GM23338 (cell line): ENCODE data around the gene ARL15. TPM values are rescaled to one million over a fixed set of nuclear protein-coding genes. Genes with fewer than 3 reads are reported as not detected.

Experiments used
- ATAC-seq: fragments of 200-7000 bp; cut with Tn5 transposase; 3 replicates; pipeline ENCODE4 v1.9.1; 2020
- DNase-seq: peaks from one replicate; pipeline ENCODE4 v3.0.0-alpha.2; 2015; ENCODE audit warnings: low spot score
- H2AFZ ChIP-seq: fragments of 200-600 bp; sonication (generic); 2 replicates; pipeline ENCODE4 v1.8.0; 2016; ENCODE audit warnings: antibody characterized with exemption, mild to moderate bottlenecking, moderate library complexity
- H3F3A ChIP-seq: fragments of 200-600 bp; sonication (generic); replicated peaks from 2 replicates; pipeline ENCODE4 v1.8.0; 2017; ENCODE audit warnings: antibody characterized with exemption, mixed run types, low read depth
- H3K27ac ChIP-seq: fragments of 200-600 bp; sonication (generic); 2 replicates; pipeline ENCODE4 v1.6.1; 2016; ENCODE audit warnings: low read depth
- H3K27me3 ChIP-seq: fragments of 200-600 bp; sonication (generic); 2 replicates; pipeline ENCODE4 v1.8.0; 2016; ENCODE audit warnings: mild to moderate bottlenecking, mixed run types, moderate library complexity; ENCODE audit not compliant: insufficient read depth
- H3K36me3 ChIP-seq: fragments of 200-600 bp; sonication (generic); 2 replicates; pipeline ENCODE4 v1.8.0; 2016; ENCODE audit warnings: mild to moderate bottlenecking; ENCODE audit not compliant: insufficient read depth
- H3K4me1 ChIP-seq: fragments of 200-600 bp; sonication (generic); 2 replicates; pipeline ENCODE4 v1.8.0; 2016; ENCODE audit warnings: mild to moderate bottlenecking, moderate library complexity; ENCODE audit not compliant: insufficient read depth
- H3K4me2 ChIP-seq: fragments of 200-600 bp; sonication (generic); 2 replicates; pipeline ENCODE4 v1.7.1; 2017; ENCODE audit warnings: mixed run types
- H3K4me3 ChIP-seq: fragments of 200-600 bp; sonication (generic); 2 replicates; pipeline ENCODE4 v1.6.1; 2016; ENCODE audit warnings: mixed run types
- H3K79me2 ChIP-seq: fragments of 200-600 bp; sonication (generic); replicated peaks from 2 replicates; pipeline ENCODE4 v1.8.0; 2017; ENCODE audit warnings: mild to moderate bottlenecking; ENCODE audit not compliant: insufficient read depth
- H3K9me2 ChIP-seq: fragments of 200-600 bp; sonication (generic); 2 replicates; pipeline ENCODE4 v1.8.0; 2017; ENCODE audit not compliant: insufficient read depth
- H4K20me1 ChIP-seq: fragments of 200-600 bp; sonication (generic); replicated peaks from 2 replicates; pipeline ENCODE4 v1.8.0; 2017; ENCODE audit warnings: mild to moderate bottlenecking; ENCODE audit not compliant: insufficient read depth
- H3K27ac Mint-ChIP-seq: 2 replicates; pipeline ENCODE4 v1.8.0; 2020; ENCODE audit warnings: inconsistent platforms, mild to moderate bottlenecking, moderate library complexity, mixed read lengths
- H3K27me3 Mint-ChIP-seq: 3 replicates; pipeline ENCODE4 v1.8.0; 2022; ENCODE audit warnings: low read depth, mild to moderate bottlenecking, moderate library complexity, mixed read lengths, inconsistent platforms; ENCODE audit not compliant: insufficient read depth, poor library complexity
- H3K36me3 Mint-ChIP-seq: 3 replicates; pipeline ENCODE4 v1.8.0; 2021; ENCODE audit warnings: low read depth, mild to moderate bottlenecking, inconsistent platforms, moderate library complexity, mixed read lengths
- H3K4me1 Mint-ChIP-seq: 3 replicates; pipeline ENCODE4 v1.8.0; 2020; ENCODE audit warnings: mild to moderate bottlenecking, inconsistent platforms, mixed read lengths
- H3K4me3 Mint-ChIP-seq: 3 replicates; pipeline ENCODE4 v1.8.0; 2021; ENCODE audit warnings: moderate library complexity, mild to moderate bottlenecking, inconsistent platforms, mixed read lengths
- H3K9me3 Mint-ChIP-seq: 3 replicates; pipeline ENCODE4 v1.8.0; 2020; ENCODE audit warnings: moderate library complexity, mild to moderate bottlenecking, inconsistent platforms, mixed read lengths
- CREB1 ChIP-seq: fragments of 250-450 bp; sonication (Bioruptor Pico); IDR thresholded peaks from 2 replicates; pipeline ENCODE4 v1.5.0; 2020; ENCODE audit warnings: low read depth, mild to moderate bottlenecking, moderate library complexity
- EZH2 ChIP-seq: fragments of 200-600 bp; sonication (generic); IDR thresholded peaks from one replicate; pipeline ENCODE4 v1.8.0; 2017; ENCODE audit warnings: antibody characterized with exemption, mild to moderate bottlenecking, low read depth; ENCODE audit not compliant: unreplicated experiment
- JUNB ChIP-seq: IDR thresholded peaks from one replicate; pipeline ENCODE4 v1.6.1; 2016; ENCODE audit warnings: antibody characterized with exemption; ENCODE audit not compliant: unreplicated experiment
- NANOG ChIP-seq: IDR thresholded peaks from 2 replicates; pipeline ENCODE4 v1.6.1; 2016; ENCODE audit warnings: antibody characterized with exemption, borderline replicate concordance
- STAT1 ChIP-seq: IDR thresholded peaks from one replicate; pipeline ENCODE4 v1.6.1; 2016; ENCODE audit warnings: antibody characterized with exemption; ENCODE audit not compliant: unreplicated experiment
- ZNF114 ChIP-seq: fragments of 250-450 bp; sonication (Bioruptor Pico); IDR thresholded peaks from 2 replicates; pipeline ENCODE4 v1.5.0; 2020; ENCODE audit warnings: mild to moderate bottlenecking, moderate library complexity
- polyA plus RNA-seq: library from polyadenylated mRNA; unstranded; fragments of >200 nt; fragmentation: Nextera tagmentation; extraction: Ambion mirVana; gene quantifications from 2 replicates; pipeline ENCODE4 v1.2.1, GENCODE V29; 2016
- total RNA-seq: library from RNA; depleted of rRNA; stranded (reverse); fragments of >200 nt; shearing (Covaris generic); gene quantifications from 2 replicates; pipeline ENCODE4 v1.2.3, GENCODE V29; 2014
- TF ChIP-seq, protein P1 (sequence below), 2 experiments: fragments of 200-600 bp in 1 of 2; sonication (generic) in 1 of 2; conservative IDR thresholded peaks; 2 replicates each; pipeline versions ENCODE4 v1.5.1 to v1.6.1; 2016 to 2017; ENCODE audit warnings: antibody characterized with exemption in 2 of 2, low read depth in 2 of 2, mild to moderate bottlenecking in 2 of 2, moderate library complexity in 1 of 2
- TF ChIP-seq, protein P2 (sequence below): IDR thresholded peaks from 2 replicates; pipeline ENCODE4 v1.6.1; 2016; ENCODE audit warnings: antibody characterized with exemption
- TF ChIP-seq, protein P3 (sequence below): IDR thresholded peaks from one replicate; pipeline ENCODE4 v1.6.1; 2018; ENCODE audit warnings: antibody characterized with exemption; ENCODE audit not compliant: unreplicated experiment
- TF ChIP-seq, protein P4 (sequence below): fragments of 250-450 bp; sonication (Bioruptor Pico); IDR thresholded peaks from 2 replicates; pipeline ENCODE4 v1.5.0; 2020; ENCODE audit warnings: mild to moderate bottlenecking, moderate library complexity

The ARL15 gene
- total and polyA plus RNA-seq, 2 experiments from 2014 or later: 13.0 to 54.0 TPM

DNA sequence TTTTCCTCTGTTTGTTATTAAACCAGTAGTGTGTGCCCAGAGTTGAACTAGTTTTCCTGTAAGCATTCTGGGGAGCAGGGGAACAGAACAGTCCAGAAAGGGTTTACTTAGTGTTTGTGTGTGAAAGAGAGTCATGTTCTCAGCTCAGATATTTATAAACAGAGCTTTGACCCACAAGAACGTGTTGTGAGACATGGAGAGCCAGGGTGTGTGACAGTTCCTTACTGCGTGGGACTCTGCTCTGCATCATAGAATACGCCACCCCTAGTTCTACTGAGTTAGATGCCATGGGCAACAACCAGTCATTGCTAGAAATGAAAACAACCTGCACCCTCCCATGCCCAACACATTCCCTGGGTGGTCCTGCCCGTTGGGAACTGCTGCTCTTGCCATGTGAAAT lies 419.2 kb downstream of the ARL15 start:
- Histone ChIP-seq H3K27me3 (no peaks in the 10 kb centered on the region), H3K27ac (no peak overlapping the region), H3K4me2 (no peak overlapping the region), H3K4me1 (0 out of 2 replicates have a peak, but pooled peaks cover 5% of the 10 kb centered on the region), H3K79me2 (no peaks in the 10 kb centered on the region), H4K20me1 (no peaks in the 10 kb centered on the region), H3K4me3 (no peak overlapping the region), H2AFZ (no peak overlapping the region), H3K36me3 (no peaks in the 10 kb centered on the region), H3K9me2 (no peaks in the 10 kb centered on the region), H3F3A (no peaks in the 10 kb centered on the region)
- Mint-ChIP-seq H3K9me3 (no peaks in the 10 kb centered on the region), H3K36me3 (no peaks in the 10 kb centered on the region), H3K27ac (no peak overlapping the region), H3K4me3 (no peak overlapping the region), H3K4me1 (peaks cover 18% of the 10 kb centered on the region), H3K27me3 (no peaks in the 10 kb centered on the region)
- TF ChIP-seq CREB1 (no peak), NANOG (no peak), JUNB (no peak), ZNF114 (CRISPR knock-in tag) (no peak), STAT1 (no peak), EZH2 (no peak)
- TF ChIP-seq, protein P1, sequence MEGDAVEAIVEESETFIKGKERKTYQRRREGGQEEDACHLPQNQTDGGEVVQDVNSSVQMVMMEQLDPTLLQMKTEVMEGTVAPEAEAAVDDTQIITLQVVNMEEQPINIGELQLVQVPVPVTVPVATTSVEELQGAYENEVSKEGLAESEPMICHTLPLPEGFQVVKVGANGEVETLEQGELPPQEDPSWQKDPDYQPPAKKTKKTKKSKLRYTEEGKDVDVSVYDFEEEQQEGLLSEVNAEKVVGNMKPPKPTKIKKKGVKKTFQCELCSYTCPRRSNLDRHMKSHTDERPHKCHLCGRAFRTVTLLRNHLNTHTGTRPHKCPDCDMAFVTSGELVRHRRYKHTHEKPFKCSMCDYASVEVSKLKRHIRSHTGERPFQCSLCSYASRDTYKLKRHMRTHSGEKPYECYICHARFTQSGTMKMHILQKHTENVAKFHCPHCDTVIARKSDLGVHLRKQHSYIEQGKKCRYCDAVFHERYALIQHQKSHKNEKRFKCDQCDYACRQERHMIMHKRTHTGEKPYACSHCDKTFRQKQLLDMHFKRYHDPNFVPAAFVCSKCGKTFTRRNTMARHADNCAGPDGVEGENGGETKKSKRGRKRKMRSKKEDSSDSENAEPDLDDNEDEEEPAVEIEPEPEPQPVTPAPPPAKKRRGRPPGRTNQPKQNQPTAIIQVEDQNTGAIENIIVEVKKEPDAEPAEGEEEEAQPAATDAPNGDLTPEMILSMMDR (conservative IDR thresholded peaks at IDR 0.05; ENCODE audit: low read depth in 2 of 2): no peak
- TF ChIP-seq, protein P2, sequence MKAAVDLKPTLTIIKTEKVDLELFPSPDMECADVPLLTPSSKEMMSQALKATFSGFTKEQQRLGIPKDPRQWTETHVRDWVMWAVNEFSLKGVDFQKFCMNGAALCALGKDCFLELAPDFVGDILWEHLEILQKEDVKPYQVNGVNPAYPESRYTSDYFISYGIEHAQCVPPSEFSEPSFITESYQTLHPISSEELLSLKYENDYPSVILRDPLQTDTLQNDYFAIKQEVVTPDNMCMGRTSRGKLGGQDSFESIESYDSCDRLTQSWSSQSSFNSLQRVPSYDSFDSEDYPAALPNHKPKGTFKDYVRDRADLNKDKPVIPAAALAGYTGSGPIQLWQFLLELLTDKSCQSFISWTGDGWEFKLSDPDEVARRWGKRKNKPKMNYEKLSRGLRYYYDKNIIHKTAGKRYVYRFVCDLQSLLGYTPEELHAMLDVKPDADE: no peak
- TF ChIP-seq, protein P3, sequence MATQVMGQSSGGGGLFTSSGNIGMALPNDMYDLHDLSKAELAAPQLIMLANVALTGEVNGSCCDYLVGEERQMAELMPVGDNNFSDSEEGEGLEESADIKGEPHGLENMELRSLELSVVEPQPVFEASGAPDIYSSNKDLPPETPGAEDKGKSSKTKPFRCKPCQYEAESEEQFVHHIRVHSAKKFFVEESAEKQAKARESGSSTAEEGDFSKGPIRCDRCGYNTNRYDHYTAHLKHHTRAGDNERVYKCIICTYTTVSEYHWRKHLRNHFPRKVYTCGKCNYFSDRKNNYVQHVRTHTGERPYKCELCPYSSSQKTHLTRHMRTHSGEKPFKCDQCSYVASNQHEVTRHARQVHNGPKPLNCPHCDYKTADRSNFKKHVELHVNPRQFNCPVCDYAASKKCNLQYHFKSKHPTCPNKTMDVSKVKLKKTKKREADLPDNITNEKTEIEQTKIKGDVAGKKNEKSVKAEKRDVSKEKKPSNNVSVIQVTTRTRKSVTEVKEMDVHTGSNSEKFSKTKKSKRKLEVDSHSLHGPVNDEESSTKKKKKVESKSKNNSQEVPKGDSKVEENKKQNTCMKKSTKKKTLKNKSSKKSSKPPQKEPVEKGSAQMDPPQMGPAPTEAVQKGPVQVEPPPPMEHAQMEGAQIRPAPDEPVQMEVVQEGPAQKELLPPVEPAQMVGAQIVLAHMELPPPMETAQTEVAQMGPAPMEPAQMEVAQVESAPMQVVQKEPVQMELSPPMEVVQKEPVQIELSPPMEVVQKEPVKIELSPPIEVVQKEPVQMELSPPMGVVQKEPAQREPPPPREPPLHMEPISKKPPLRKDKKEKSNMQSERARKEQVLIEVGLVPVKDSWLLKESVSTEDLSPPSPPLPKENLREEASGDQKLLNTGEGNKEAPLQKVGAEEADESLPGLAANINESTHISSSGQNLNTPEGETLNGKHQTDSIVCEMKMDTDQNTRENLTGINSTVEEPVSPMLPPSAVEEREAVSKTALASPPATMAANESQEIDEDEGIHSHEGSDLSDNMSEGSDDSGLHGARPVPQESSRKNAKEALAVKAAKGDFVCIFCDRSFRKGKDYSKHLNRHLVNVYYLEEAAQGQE: no peak
- TF ChIP-seq, protein P4, sequence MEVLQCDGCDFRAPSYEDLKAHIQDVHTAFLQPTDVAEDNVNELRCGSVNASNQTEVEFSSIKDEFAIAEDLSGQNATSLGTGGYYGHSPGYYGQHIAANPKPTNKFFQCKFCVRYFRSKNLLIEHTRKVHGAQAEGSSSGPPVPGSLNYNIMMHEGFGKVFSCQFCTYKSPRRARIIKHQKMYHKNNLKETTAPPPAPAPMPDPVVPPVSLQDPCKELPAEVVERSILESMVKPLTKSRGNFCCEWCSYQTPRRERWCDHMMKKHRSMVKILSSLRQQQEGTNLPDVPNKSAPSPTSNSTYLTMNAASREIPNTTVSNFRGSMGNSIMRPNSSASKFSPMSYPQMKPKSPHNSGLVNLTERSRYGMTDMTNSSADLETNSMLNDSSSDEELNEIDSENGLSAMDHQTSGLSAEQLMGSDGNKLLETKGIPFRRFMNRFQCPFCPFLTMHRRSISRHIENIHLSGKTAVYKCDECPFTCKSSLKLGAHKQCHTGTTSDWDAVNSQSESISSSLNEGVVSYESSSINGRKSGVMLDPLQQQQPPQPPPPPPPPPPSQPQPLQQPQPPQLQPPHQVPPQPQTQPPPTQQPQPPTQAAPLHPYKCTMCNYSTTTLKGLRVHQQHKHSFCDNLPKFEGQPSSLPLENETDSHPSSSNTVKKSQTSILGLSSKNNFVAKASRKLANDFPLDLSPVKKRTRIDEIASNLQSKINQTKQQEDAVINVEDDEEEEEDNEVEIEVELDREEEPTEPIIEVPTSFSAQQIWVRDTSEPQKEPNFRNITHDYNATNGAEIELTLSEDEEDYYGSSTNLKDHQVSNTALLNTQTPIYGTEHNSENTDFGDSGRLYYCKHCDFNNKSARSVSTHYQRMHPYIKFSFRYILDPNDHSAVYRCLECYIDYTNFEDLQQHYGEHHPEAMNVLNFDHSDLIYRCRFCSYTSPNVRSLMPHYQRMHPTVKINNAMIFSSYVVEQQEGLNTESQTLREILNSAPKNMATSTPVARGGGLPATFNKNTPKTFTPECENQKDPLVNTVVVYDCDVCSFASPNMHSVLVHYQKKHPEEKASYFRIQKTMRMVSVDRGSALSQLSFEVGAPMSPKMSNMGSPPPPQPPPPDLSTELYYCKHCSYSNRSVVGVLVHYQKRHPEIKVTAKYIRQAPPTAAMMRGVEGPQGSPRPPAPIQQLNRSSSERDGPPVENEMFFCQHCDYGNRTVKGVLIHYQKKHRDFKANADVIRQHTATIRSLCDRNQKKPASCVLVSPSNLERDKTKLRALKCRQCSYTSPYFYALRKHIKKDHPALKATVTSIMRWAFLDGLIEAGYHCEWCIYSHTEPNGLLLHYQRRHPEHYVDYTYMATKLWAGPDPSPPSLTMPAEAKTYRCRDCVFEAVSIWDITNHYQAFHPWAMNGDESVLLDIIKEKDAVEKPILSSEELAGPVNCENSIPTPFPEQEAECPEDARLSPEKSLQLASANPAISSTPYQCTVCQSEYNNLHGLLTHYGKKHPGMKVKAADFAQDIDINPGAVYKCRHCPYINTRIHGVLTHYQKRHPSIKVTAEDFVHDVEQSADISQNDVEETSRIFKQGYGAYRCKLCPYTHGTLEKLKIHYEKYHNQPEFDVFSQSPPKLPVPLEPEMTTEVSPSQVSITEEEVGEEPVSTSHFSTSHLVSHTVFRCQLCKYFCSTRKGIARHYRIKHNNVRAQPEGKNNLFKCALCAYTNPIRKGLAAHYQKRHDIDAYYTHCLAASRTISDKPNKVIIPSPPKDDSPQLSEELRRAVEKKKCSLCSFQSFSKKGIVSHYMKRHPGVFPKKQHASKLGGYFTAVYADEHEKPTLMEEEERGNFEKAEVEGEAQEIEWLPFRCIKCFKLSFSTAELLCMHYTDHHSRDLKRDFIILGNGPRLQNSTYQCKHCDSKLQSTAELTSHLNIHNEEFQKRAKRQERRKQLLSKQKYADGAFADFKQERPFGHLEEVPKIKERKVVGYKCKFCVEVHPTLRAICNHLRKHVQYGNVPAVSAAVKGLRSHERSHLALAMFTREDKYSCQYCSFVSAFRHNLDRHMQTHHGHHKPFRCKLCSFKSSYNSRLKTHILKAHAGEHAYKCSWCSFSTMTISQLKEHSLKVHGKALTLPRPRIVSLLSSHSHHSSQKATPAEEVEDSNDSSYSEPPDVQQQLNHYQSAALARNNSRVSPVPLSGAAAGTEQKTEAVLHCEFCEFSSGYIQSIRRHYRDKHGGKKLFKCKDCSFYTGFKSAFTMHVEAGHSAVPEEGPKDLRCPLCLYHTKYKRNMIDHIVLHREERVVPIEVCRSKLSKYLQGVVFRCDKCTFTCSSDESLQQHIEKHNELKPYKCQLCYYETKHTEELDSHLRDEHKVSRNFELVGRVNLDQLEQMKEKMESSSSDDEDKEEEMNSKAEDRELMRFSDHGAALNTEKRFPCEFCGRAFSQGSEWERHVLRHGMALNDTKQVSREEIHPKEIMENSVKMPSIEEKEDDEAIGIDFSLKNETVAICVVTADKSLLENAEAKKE: no peak
- no peak for DNase-seq
- ATAC-seq: no peak
